Measurements from ENCODE around the gene BTBD9.

DNA sequence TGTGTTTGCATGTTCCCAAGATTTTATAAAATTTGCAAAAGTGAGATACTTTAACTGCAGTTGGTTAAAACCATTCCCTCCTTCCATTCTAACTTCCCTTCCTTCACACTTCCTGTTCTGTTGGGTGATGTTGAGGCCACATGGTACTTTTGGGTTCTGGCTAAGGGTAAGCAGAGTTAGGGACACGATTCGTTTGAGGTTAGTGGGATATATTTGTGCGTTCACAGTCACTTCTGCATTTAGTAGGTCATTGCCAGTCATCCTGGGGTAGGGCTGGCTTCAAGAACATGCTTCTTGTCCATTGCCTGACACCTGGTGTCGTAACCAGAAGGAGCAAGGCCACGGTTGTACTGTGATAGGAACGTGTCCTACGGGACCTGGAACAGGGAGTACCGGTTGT lies 480.1 kb downstream of the BTBD9 start:
- TF ChIP-seq CTCF (IDR thresholded peaks at IDR 0.05): no peak
- TF ChIP-seq POLR2A (IDR thresholded peaks at IDR 0.05): no peak
